Measurements from ENCODE around the gene DHTKD1. TPM values are rescaled to one million over a fixed set of nuclear protein-coding genes. Genes with fewer than 3 reads are reported as not detected.
A peak's percentile ranks its signal among the peaks of the same experiment; 100 is the strongest.

DHTKD1 gene
- total RNA-seq, 1 experiment from 2014 or later, result 8.1 TPM

GRCh38 chr10:12113627-12114026, 44.9 kb downstream of the DHTKD1 start:
- H3K9me3 ChIP-seq (ENCODE audit: low read length), result no peaks in the 10 kb centered on the region
- no peaks in the 10 kb centered on the region for H3K4me1 ChIP-seq (ENCODE audit: insufficient read depth, low read length)
- CTCF ChIA-PET, result no interaction called here
- H4K20me1 ChIP-seq (ENCODE audit: low read length), result no peaks in the 10 kb centered on the region
- POLR2A ChIA-PET (ENCODE audit: unreplicated experiment), result no interaction called here
- H3K79me2 ChIP-seq (ENCODE audit: low read length), result no peaks in the 10 kb centered on the region
- H3K36me3 ChIP-seq (ENCODE audit: low read depth, low read length), result no peaks in the 10 kb centered on the region
- H3K4me3 ChIP-seq (ENCODE audit: low read length), result no peak overlapping the region
- intact Hi-C loops (cut with micrococcal nuclease), result no loop called here
- no peak overlapping the region for H3K4me2 ChIP-seq (ENCODE audit: low read length)
- BruUV-seq (replicated peaks), result no TSS peak
- no peaks in the 10 kb centered on the region for H3F3A ChIP-seq (ENCODE audit: low read length, unreplicated experiment)
- H3K27ac ChIP-seq (ENCODE audit: low read length), result no peak overlapping the region
- H3K9ac ChIP-seq (ENCODE audit: low read length), result no peak overlapping the region
- no peaks in the 10 kb centered on the region for H3K9me2 ChIP-seq (replicated peaks; ENCODE audit: low read length)
- TF ChIP-seq EZH2phosphoT487 (IDR thresholded peaks at IDR 0.05; ENCODE audit: borderline replicate concordance, low read length) (no peak), EZH2 (IDR thresholded peaks at IDR 0.05; ENCODE audit: low read length, unreplicated experiment) (no peak), CTCF (conservative IDR thresholded peaks at IDR 0.05; ENCODE audit: low read depth, low read length) (no peak)
- H3K27me3 ChIP-seq (ENCODE audit: low read length), result no peaks in the 10 kb centered on the region
- DNase-seq, result no peak
- no peak for ATAC-seq
- H2AFZ ChIP-seq (ENCODE audit: low read length), result no peak overlapping the region

- no peaks in the 10 kb centered on the region for H3K4me1 ChIP-seq (ENCODE audit: insufficient read depth, low read length)
- intact Hi-C loops (cut with micrococcal nuclease), result no loop called here
- DNase-seq (no peak), ATAC-seq (no peak)
- BruUV-seq (replicated peaks), result TSS peak; percentile 28
- H3K27ac ChIP-seq (ENCODE audit: low read length), result no peak overlapping the region
- H3K4me2 ChIP-seq (ENCODE audit: low read length), result no peak overlapping the region
- H3K27me3 ChIP-seq (ENCODE audit: low read length), result no peaks in the 10 kb centered on the region
- H3F3A ChIP-seq (ENCODE audit: low read length, unreplicated experiment), result no peaks in the 10 kb centered on the region
- H4K20me1 ChIP-seq (ENCODE audit: low read length), result no peaks in the 10 kb centered on the region
- H3K4me3 ChIP-seq (ENCODE audit: low read length), result no peak overlapping the region
- no peak overlapping the region for H2AFZ ChIP-seq (ENCODE audit: low read length)
- H3K9me2 ChIP-seq (replicated peaks; ENCODE audit: low read length), result no peaks in the 10 kb centered on the region
- TF ChIP-seq EZH2phosphoT487 (IDR thresholded peaks at IDR 0.05; ENCODE audit: borderline replicate concordance, low read length) (no peak), CTCF (conservative IDR thresholded peaks at IDR 0.05; ENCODE audit: low read depth, low read length) (no peak), EZH2 (IDR thresholded peaks at IDR 0.05; ENCODE audit: low read length, unreplicated experiment) (no peak)
- no peak overlapping the region for H3K9ac ChIP-seq (ENCODE audit: low read length)
- no peaks in the 10 kb centered on the region for H3K9me3 ChIP-seq (ENCODE audit: low read length)
- POLR2A ChIA-PET (ENCODE audit: unreplicated experiment), result no interaction called here
- H3K36me3 ChIP-seq (ENCODE audit: low read depth, low read length), result no peaks in the 10 kb centered on the region
- no peaks in the 10 kb centered on the region for H3K79me2 ChIP-seq (ENCODE audit: low read length)
- CTCF ChIA-PET, result no interaction called here
Measured at GRCh38 chr10:12121673-12122072, 52.9 kb downstream of the DHTKD1 start.

GRCh38 chr10:12129222-12130111, 60.7 kb downstream of the DHTKD1 start, which contains the start of gene SEC61A2:
TSS of gene SEC61A2 (plus strand) at chr10:12129677. CDS start at chr10:12129788, 111 bp downstream.
- H3K79me2 ChIP-seq (ENCODE audit: low read length), result peaks cover 10% of the 10 kb centered on the region; the same call in 1 of the 2 replicates
- peak within 1 kb of the TSS; percentile 89 for H3K4me2 ChIP-seq (ENCODE audit: low read length)
- no peak for TF ChIP-seq CTCF (conservative IDR thresholded peaks at IDR 0.05; ENCODE audit: low read depth, low read length)
- TF ChIP-seq EZH2 (IDR thresholded peaks at IDR 0.05; ENCODE audit: low read length, unreplicated experiment), result no peak
- no peak for TF ChIP-seq EZH2phosphoT487 (IDR thresholded peaks at IDR 0.05; ENCODE audit: borderline replicate concordance, low read length)
- no peaks in the 10 kb centered on the region for H3K9me3 ChIP-seq (ENCODE audit: low read length)
- intact Hi-C loops (cut with micrococcal nuclease), result no loop called here
- ChIA-PET CTCF (no interaction called here), POLR2A (ENCODE audit: unreplicated experiment) (no interaction called here)
- H4K20me1 ChIP-seq (ENCODE audit: low read length), result no peaks in the 10 kb centered on the region
- peak within 1 kb of the TSS; percentile 79 for H3K4me3 ChIP-seq (ENCODE audit: low read length)
- BruUV-seq (replicated peaks), result no TSS peak
- no peaks in the 10 kb centered on the region for H3K27me3 ChIP-seq (ENCODE audit: low read length)
- peak within 1 kb of the TSS; percentile 69 for H3K9ac ChIP-seq (ENCODE audit: low read length)
- no peaks in the 10 kb centered on the region for H3K36me3 ChIP-seq (ENCODE audit: low read depth, low read length)
- ATAC-seq (peak; percentile 90), DNase-seq (peak; percentile 86)
- H3F3A ChIP-seq (ENCODE audit: low read length, unreplicated experiment), result no peaks in the 10 kb centered on the region
- H3K27ac ChIP-seq (ENCODE audit: low read length), result peak within 1 kb of the TSS; percentile 51
- H3K9me2 ChIP-seq (replicated peaks; ENCODE audit: low read length), result no peaks in the 10 kb centered on the region
- peak within 1 kb of the TSS; percentile 85 for H2AFZ ChIP-seq (ENCODE audit: low read length)
- no peaks in the 10 kb centered on the region for H3K4me1 ChIP-seq (ENCODE audit: insufficient read depth, low read length)
